Osteoblast (primary cell): ENCODE results near the gene FBN2. TPM values are rescaled to one million over a fixed set of nuclear protein-coding genes. Genes with fewer than 3 reads are reported as not detected.
A peak's percentile ranks its signal among the peaks of the same experiment; 100 is the strongest.

ENCODE experiments used
- DNase-seq: peaks from one replicate; pipeline ENCODE4 v3.0.0; 2011; ENCODE audit warnings: low spot score, mixed read lengths; ENCODE audit not compliant: insufficient read length; ENCODE audit errors: missing footprints
- H2AFZ ChIP-seq: 2 replicates; pipeline ENCODE4 v1.6.0; 2011; ENCODE audit warnings: mild to moderate bottlenecking, low read length
- H3K27ac ChIP-seq: 2 replicates; pipeline ENCODE4 v1.5.1; 2011; ENCODE audit warnings: mild to moderate bottlenecking, low read depth, low read length, moderate library complexity
- H3K27me3 ChIP-seq: 2 replicates; pipeline ENCODE4 v1.6.0; 2012; ENCODE audit warnings: mild to moderate bottlenecking, control low read depth, inconsistent platforms, low read length, moderate library complexity; ENCODE audit not compliant: insufficient read depth
- H3K36me3 ChIP-seq: 2 replicates; pipeline ENCODE4 v1.5.1; 2011; ENCODE audit warnings: mild to moderate bottlenecking, low read length, control low read depth, moderate library complexity; ENCODE audit not compliant: insufficient read depth
- H3K4me1 ChIP-seq: 2 replicates; pipeline ENCODE4 v1.5.1; 2011; ENCODE audit warnings: mild to moderate bottlenecking, low read length, control low read depth, moderate library complexity; ENCODE audit not compliant: insufficient read depth
- H3K4me2 ChIP-seq: 2 replicates; pipeline ENCODE4 v1.6.0; 2011; ENCODE audit warnings: mild to moderate bottlenecking, low read length; ENCODE audit not compliant: insufficient read depth
- H3K4me3 ChIP-seq: fragments of 200-600 bp; sonication (generic); 3 replicates; pipeline ENCODE4 v1.5.1; 2012; ENCODE audit warnings: mild to moderate bottlenecking, low read length, inconsistent platforms; ENCODE audit not compliant: insufficient read depth
- H3K79me2 ChIP-seq: 2 replicates; pipeline ENCODE4 v1.6.0; 2012; ENCODE audit warnings: mild to moderate bottlenecking, low read length, control low read depth, inconsistent platforms; ENCODE audit not compliant: insufficient read depth
- H3K9me3 ChIP-seq: 2 replicates; pipeline ENCODE4 v1.5.1; 2011; ENCODE audit warnings: low read depth, low read length, control low read depth
- H4K20me1 ChIP-seq: 2 replicates; pipeline ENCODE4 v1.6.0; 2012; ENCODE audit warnings: mild to moderate bottlenecking, low read length, control low read depth; ENCODE audit not compliant: insufficient read depth
- CTCF ChIP-seq: IDR thresholded peaks from 2 replicates; pipeline ENCODE4 v1.5.1; 2011; ENCODE audit warnings: mild to moderate bottlenecking, low read depth, low read length, moderate library complexity; ENCODE audit errors: extremely low read depth
- total RNA-seq: library from RNA; depleted of rRNA; stranded (reverse); fragments of >200 nt; gene quantifications from 2 replicates; pipeline ENCODE4 v1.2.3, GENCODE V29; 2012

The FBN2 gene
- total RNA-seq, 1 donor = 16.6 TPM

DNA sequence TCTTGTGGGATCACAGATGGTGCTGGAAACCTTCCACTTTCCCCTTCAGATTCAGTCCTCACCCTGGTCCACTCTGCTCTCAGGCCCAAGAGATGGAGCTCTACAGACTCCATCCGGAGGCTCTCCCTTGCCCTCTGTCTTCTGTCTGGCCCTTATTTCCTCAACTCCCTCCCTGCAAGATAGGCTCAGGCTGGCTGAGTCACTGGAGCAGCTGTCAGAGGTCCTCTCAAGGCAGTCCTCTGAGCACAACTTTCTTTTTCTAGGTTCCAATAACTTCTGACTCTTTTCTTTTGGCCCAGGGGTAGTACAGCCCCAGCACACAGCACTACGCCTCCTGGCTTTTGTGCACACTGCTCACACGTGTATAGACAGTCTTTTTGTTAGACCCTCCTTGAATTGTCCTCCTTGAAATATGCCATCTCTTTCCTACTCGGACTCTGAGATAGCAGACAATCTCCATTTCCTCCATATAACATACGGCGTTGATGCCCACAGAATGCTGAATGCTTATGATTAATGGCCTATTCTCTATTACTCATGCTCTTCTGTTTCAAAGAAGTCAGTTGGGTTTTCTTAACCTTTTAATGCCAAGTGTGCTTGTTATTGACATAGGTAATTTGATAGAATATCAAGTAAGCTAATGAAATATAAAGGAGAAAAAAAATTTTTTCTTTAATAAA is 261.4 kb downstream of the FBN2 start:
- H2AFZ ChIP-seq = peak overlapping the region; percentile 71
- no peak for DNase-seq
- no peak for TF ChIP-seq CTCF
- H3K36me3 ChIP-seq = no peaks in the 10 kb centered on the region
- no peaks in the 10 kb centered on the region for H4K20me1 ChIP-seq
- peak overlapping the region; percentile 65 for H3K4me2 ChIP-seq
- peaks cover 3% of the 10 kb centered on the region for H3K4me1 ChIP-seq
- peak overlapping the region; percentile 33 for H3K27ac ChIP-seq
- H3K27me3 ChIP-seq = no peaks in the 10 kb centered on the region
- no peaks in the 10 kb centered on the region for H3K79me2 ChIP-seq
- H3K9me3 ChIP-seq = no peaks in the 10 kb centered on the region
- H3K4me3 ChIP-seq = peak overlapping the region; percentile 45

- Histone ChIP-seq H3K27ac (no peak overlapping the region), H3K36me3 (no peaks in the 10 kb centered on the region), H4K20me1 (no peaks in the 10 kb centered on the region), H3K4me2 (no peak overlapping the region), H3K4me1 (peaks cover 3% of the 10 kb centered on the region), H3K27me3 (no peaks in the 10 kb centered on the region), H3K9me3 (no peaks in the 10 kb centered on the region), H3K79me2 (no peaks in the 10 kb centered on the region), H2AFZ (no peak overlapping the region), H3K4me3 (no peak overlapping the region)
- no peak for TF ChIP-seq CTCF
- DNase-seq = no peak
Observed at GRCh38 chr5:128274441-128274840, 263.6 kb downstream of the FBN2 start.

GRCh38 chr5:128273736-128274135 is 264.3 kb downstream of the FBN2 start:
- H3K36me3 ChIP-seq = no peaks in the 10 kb centered on the region
- no peaks in the 10 kb centered on the region for H4K20me1 ChIP-seq
- no peak overlapping the region for H2AFZ ChIP-seq
- no peaks in the 10 kb centered on the region for H3K79me2 ChIP-seq
- DNase-seq = no peak
- H3K4me1 ChIP-seq = peaks cover 3% of the 10 kb centered on the region
- no peak for TF ChIP-seq CTCF
- no peak overlapping the region for H3K4me3 ChIP-seq
- no peak overlapping the region for H3K4me2 ChIP-seq
- no peaks in the 10 kb centered on the region for H3K9me3 ChIP-seq
- no peaks in the 10 kb centered on the region for H3K27me3 ChIP-seq
- H3K27ac ChIP-seq = no peak overlapping the region

GRCh38 chr5:128271859-128272464 is 266.1 kb downstream of the FBN2 start:
- DNase-seq = no peak
- Histone ChIP-seq H2AFZ (no peak overlapping the region), H3K27ac (no peak overlapping the region)

More at GRCh38 chr5:128271859-128272464, 266.1 kb downstream of the FBN2 start:
- no peaks in the 10 kb centered on the region for H3K27me3 ChIP-seq
- no peaks in the 10 kb centered on the region for H4K20me1 ChIP-seq
- no peaks in the 10 kb centered on the region for H3K9me3 ChIP-seq
- no peak overlapping the region for H3K4me2 ChIP-seq
- no peaks in the 10 kb centered on the region for H3K79me2 ChIP-seq
- TF ChIP-seq CTCF = no peak
- H3K4me1 ChIP-seq = peaks cover 3% of the 10 kb centered on the region
- H3K36me3 ChIP-seq = no peaks in the 10 kb centered on the region
- H3K4me3 ChIP-seq = no peak overlapping the region
